Measurements from ENCODE around the gene ADRA2C. TPM values are rescaled to one million over a fixed set of nuclear protein-coding genes. Genes with fewer than 3 reads are reported as not detected.

The ADRA2C gene
- total and polyA plus RNA-seq, 11 donors: 3.4 to 7.7 (median 5.0) TPM

DNA sequence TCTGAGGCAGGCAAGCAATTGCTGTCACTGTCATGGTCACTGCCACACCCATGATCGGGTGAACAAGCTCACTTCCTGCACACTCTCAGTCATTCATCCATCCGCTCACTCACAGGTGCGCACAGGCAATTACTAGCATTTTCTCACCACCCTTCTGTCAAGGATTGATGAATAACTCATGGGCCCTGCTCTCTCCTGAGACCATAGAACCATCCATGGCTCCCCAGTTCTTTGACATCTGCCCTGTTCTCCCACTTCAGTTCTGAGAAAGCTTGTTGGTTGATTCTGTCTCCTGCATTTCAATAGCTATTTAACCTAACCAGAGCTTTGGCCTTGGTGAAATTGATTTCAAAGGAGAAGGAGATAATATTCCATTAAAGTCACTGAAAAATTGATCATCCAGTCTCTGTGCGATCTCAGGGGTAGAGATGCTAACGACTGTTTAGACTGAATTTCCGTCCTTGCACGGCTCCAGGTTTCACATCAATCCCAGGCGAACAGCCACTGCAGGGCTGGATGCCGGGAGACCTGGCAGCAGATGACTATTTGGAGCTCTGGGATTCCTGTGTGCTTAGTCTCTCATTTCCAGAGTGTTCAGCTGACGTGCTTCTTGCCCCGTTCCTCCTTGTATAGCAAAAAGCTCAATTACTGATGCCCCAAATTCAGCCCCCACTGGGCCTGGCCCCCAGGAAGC, 36.9 kb upstream of the ADRA2C start:
- Histone ChIP-seq H3K9me3 (no peaks in the 10 kb centered on the region), H3K36me3 (no peaks in the 10 kb centered on the region), H3K4me3 (no peak overlapping the region), H3K27me3 (peaks cover 13 to 59% (median 24%) of the 10 kb centered on the region in 9 donors), H3K4me1 (peaks cover 0 to 8% (median 0%) of the 10 kb centered on the region in 12 donors), H3K27ac (no peak overlapping the region)
- intact Hi-C loops (cut with DNase I): no loop called here
- no peak for DNase-seq
- 56 to 65% (median 60%) methylated on average over 11 of the region's 11 CpGs for WGBS, 4 donors
- TF ChIP-seq, protein P1, sequence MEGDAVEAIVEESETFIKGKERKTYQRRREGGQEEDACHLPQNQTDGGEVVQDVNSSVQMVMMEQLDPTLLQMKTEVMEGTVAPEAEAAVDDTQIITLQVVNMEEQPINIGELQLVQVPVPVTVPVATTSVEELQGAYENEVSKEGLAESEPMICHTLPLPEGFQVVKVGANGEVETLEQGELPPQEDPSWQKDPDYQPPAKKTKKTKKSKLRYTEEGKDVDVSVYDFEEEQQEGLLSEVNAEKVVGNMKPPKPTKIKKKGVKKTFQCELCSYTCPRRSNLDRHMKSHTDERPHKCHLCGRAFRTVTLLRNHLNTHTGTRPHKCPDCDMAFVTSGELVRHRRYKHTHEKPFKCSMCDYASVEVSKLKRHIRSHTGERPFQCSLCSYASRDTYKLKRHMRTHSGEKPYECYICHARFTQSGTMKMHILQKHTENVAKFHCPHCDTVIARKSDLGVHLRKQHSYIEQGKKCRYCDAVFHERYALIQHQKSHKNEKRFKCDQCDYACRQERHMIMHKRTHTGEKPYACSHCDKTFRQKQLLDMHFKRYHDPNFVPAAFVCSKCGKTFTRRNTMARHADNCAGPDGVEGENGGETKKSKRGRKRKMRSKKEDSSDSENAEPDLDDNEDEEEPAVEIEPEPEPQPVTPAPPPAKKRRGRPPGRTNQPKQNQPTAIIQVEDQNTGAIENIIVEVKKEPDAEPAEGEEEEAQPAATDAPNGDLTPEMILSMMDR (IDR thresholded peaks at IDR 0.05): no peak
- TF ChIP-seq POLR2A (IDR thresholded peaks at IDR 0.05): no peak
- ATAC-seq: peak in 1 of 4 donors; percentile 55

DNA sequence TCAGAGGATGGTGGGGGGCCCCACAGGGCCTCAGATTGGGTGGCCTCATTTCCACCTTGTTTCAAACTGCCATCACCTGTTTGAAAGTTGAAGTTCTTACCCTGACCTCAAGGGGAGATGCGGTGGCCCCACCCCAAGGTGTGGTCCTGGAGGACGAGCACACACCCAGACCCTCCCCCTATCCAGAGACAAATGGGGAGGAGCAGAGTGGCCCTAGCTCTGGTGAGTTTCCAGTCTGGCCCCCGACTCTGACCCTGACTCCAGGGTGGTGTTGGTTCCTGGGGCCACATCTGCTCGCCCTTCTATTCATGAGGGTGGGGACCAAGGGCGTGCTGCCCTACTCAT, 36.3 kb upstream of the ADRA2C start:
- 54 to 61% (median 56%) methylated on average over 5 of the region's 5 CpGs for WGBS, 4 donors
- TF ChIP-seq, protein P1 (IDR thresholded peaks at IDR 0.05): no peak
- no peak for TF ChIP-seq POLR2A (IDR thresholded peaks at IDR 0.05)
- Histone ChIP-seq H3K36me3 (no peaks in the 10 kb centered on the region), H3K4me1 (peaks cover 0 to 5% (median 0%) of the 10 kb centered on the region in 12 donors), H3K4me3 (no peak overlapping the region), H3K27me3 (peaks cover 8 to 58% (median 18%) of the 10 kb centered on the region in 9 donors), H3K9me3 (no peaks in the 10 kb centered on the region), H3K27ac (no peak overlapping the region)
- DNase-seq (no peak), ATAC-seq (no peak)
- intact Hi-C loops (cut with DNase I): no loop called here

DNA sequence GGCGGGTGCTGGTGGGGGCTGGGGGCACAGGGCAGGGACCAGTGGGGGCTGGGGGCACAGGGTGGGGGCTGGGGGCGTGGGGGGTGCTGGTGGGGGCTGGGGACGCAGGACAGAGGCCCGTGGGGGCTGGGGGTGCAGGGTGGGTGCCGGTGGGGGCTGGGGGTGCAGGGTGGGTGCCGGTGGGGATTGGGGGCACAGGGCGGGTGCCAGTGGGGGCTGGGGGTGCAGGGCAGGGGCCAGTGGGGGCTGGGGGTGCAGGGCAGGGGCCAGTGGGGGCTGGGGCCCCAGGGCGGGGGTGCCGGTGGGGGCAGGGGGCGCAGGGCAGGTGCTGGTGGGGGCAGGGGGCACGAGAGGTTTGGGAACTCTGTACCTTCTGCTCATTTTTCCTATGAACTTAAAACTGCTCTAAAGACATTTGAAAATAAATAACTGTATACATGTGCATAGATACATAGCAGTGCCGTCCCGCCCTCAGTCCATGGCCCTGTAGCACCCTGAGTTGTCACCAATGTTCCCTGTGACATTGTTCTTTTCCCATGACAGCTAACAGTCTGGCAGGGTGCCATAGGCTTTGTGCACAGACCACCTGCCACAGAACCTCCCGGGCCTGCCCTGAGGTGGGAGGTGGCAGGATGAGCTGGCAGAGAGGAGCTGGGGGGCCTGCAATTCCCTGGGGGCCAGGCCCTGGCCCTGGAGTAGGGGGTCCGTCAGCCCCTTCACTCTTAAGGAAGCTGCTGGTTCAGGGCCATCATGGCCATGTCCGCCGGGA, 35.6 kb upstream of the ADRA2C start:
- DNase-seq: no peak
- ATAC-seq: peak in 1 of 4 donors; percentile 10
- H3K27me3 ChIP-seq: peaks cover under 1 to 50% (median 11%) of the 10 kb centered on the region in 9 donors

More for the DNA sequence above, 35.6 kb upstream of the ADRA2C start:
- Histone ChIP-seq H3K27ac (no peak overlapping the region), H3K4me1 (peaks cover 0 to 5% (median 0%) of the 10 kb centered on the region in 12 donors), H3K4me3 (no peak overlapping the region), H3K36me3 (no peaks in the 10 kb centered on the region), H3K9me3 (peaks cover 0 to under 1% (median 0%) of the 10 kb centered on the region in 12 donors)
- TF ChIP-seq, protein P1 (IDR thresholded peaks at IDR 0.05): no peak
- no peak for TF ChIP-seq POLR2A (IDR thresholded peaks at IDR 0.05)
- intact Hi-C loops (cut with DNase I): no loop called here
- 72 to 79% (median 79%) methylated on average over 8 to 17 of the region's 17 CpGs for WGBS, 4 donors
